Sigmoid colon (tissue), 7 donors: ENCODE results near the gene P2RY13. TPM values are rescaled to one million over a fixed set of nuclear protein-coding genes. Genes with fewer than 3 reads are reported as not detected.

ENCODE experiments used
- DNase-seq: peaks from one replicate; pipeline ENCODE4 v3.0.0-alpha.2; 2019
- H3K27ac ChIP-seq, 4 donors: fragments of 200-600 bp; sonication (generic); one replicate each; pipeline ENCODE4 v1.5.1; 2016 to 2019; ENCODE audit warnings: mild to moderate bottlenecking in 1 of 4
- H3K27me3 ChIP-seq, 3 donors: fragments of 200-600 bp; sonication (generic); one replicate each; pipeline ENCODE4 v1.5.1; 2019; ENCODE audit warnings: mild to moderate bottlenecking in 1 of 3
- H3K36me3 ChIP-seq, 4 donors: fragments of 200-600 bp; sonication (generic); one replicate each; pipeline ENCODE4 v1.5.1; 2016 to 2019
- H3K4me1 ChIP-seq, 4 donors: fragments of 200-600 bp; sonication (generic); one replicate each; pipeline ENCODE4 v1.5.1; 2017 to 2019
- H3K4me3 ChIP-seq, 4 donors: fragments of 200-600 bp; sonication (generic); one replicate each; pipeline ENCODE4 v1.5.1; 2017 to 2019; ENCODE audit warnings: mild to moderate bottlenecking in 2 of 4, moderate library complexity in 1 of 4
- H3K9me3 ChIP-seq, 4 donors: fragments of 200-600 bp in 3 of 4; sonication (generic) in 3 of 4; one replicate each; pipeline versions ENCODE4 v1.5.1 to v1.6.1; 2013 to 2019
- CTCF ChIP-seq, 4 experiments: fragments of 450-650 bp in 3 of 4; fragments of 200-600 bp in 1 of 4; IDR thresholded peaks; one replicate each; pipeline ENCODE4 v1.5.1; 2016 to 2019; ENCODE audit warnings: antibody characterized with exemption in 4 of 4, mild to moderate bottlenecking in 3 of 4, moderate library complexity in 2 of 4
- EP300 ChIP-seq, 4 donors: sonication (generic); formaldehyde crosslinking; IDR thresholded peaks; one replicate each; pipeline ENCODE4 v1.6.1; 2017; ENCODE audit warnings: antibody characterized with exemption in 4 of 4
- POLR2A ChIP-seq, 2 donors: fragments of 450-650 bp; IDR thresholded peaks; one replicate each; pipeline ENCODE4 v1.6.1; 2016; ENCODE audit warnings: antibody characterized with exemption in 2 of 2, mild to moderate bottlenecking in 2 of 2, moderate library complexity in 2 of 2
- POLR2AphosphoS5 ChIP-seq, 4 donors: sonication (generic); formaldehyde crosslinking; IDR thresholded peaks; one replicate each; pipeline ENCODE4 v1.6.1; 2017; ENCODE audit warnings: antibody characterized with exemption in 4 of 4
- WGBS, 2 donors: extraction: QIAGEN DNeasy Blood & Tissue Kit; methylation state at CpG; one replicate each; pipeline ENCODE4 v1.1.7; 2013; 5-methylcytosine and 5-hydroxymethylcytosine counted together
- intact Hi-C: fragments of 100-400 bp; cut with DNase I; formaldehyde crosslinking; loops from one replicate; pipeline ENCODE4 v1.15.1; 2023
- polyA plus RNA-seq, 3 donors: library from polyadenylated mRNA; stranded (reverse); fragments of 200-250 nt; gene quantifications; one replicate each; pipeline ENCODE4 v1.2.3, GENCODE V29; 2013
- total RNA-seq, 4 donors: library from RNA; depleted of rRNA; stranded (reverse); fragments of >200 nt; gene quantifications; one replicate each; pipeline ENCODE4 v1.1.0, GENCODE V29; 2016
- donor health status: healthy with polysubstance abuse.
- donor health status: Bipolar disorder and iron deficiency.
- donor health status: healthy.

Gene P2RY13
- total and polyA plus RNA-seq, 7 donors = 0.28 to 3.9 (median 1.8) TPM

DNA sequence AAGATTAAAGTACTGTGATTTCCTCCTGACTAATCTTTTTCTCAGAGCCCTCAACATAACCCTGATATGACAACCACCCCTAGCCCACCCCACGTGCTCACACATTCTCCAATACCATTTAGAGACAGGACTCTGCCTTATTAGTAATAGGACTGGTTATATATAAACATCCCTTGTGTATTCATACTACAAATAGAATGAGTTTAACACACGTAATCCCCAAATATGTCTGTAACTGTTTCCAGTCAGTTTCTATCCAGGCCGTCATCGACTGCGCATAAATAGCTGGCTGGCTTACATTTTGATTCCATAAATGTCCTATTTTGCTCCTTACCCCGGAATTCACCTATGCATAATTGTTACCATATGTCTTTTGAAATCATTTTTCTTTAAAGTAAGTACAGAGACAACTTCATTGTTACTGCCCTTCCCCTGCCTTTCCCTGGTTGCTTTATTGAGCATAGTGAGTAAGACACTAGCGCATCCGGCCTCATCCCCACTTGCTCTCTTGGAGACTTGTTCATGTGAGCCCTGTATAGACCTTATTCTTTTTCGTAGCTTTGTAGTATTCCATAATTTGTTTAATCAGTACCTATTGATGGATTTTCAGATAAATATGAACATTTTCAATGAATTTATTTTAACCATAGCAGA, 47.6 kb downstream of the P2RY13 start:
- WGBS, 2 donors = 84 to 89% methylated on average over 9 of the region's 9 CpGs
- Histone ChIP-seq H3K4me1 (peaks cover 0 to 40% (median 15%) of the 10 kb centered on the region in 4 donors), H3K27ac (peak overlapping the region in 3 of 4 donors; percentile 37 to 65 (median 40)), H3K9me3 (no peaks in the 10 kb centered on the region), H3K36me3 (no peaks in the 10 kb centered on the region), H3K4me3 (no peak overlapping the region), H3K27me3 (no peaks in the 10 kb centered on the region)
- intact Hi-C loops = loop anchor here (1.0 to 10.0 kb wide), 2 partner anchors 113 to 553 kb away; no protein-coding TSS in a partner anchor
- DNase-seq = no peak
- TF ChIP-seq EP300 (IDR thresholded peaks at IDR 0.05) = peak in 1 of 4 donors; percentile 37
- TF ChIP-seq CTCF (IDR thresholded peaks at IDR 0.05) = no peak
- TF ChIP-seq POLR2A (IDR thresholded peaks at IDR 0.05) = no peak
- TF ChIP-seq POLR2AphosphoS5 (IDR thresholded peaks at IDR 0.05) = no peak

DNA sequence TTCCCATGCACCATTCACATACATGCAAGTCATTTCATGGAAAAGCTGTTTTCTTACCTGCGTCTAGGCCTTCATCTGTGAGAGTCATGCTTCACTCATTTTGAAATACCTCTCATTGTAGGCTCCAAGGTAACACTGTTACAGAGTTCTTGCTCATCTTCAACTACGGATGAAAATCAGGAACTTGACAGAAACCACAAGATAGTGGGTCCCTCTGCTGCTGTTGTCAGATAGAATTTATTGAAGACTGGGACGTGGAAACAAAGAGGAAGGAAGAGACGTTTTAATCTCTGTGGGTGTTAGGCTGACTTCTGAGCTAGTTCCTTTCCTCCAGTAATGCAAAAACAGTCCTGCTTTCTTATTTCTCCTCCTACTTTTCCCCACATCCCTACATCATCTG, 51.1 kb downstream of the P2RY13 start, which contains the start of gene P2RY14:
P2RY14 (minus strand) TSS at position 313 of the 400 bp plus-strand sequence. CDS start 64,226 bp downstream, outside the sequence.
- no peaks in the 10 kb centered on the region for H3K36me3 ChIP-seq
- H3K4me3 ChIP-seq = peak within 1 kb of the TSS; percentile 16 to 33 (median 24)
- intact Hi-C loops = loop anchor here (2.0 kb wide), 1 partner anchor 43 kb away; no protein-coding TSS in a partner anchor
- H3K4me1 ChIP-seq = peaks cover 0 to 30% (median 13%) of the 10 kb centered on the region in 4 donors
- peak within 1 kb of the TSS; percentile 15 to 65 (median 46) for H3K27ac ChIP-seq
- WGBS, 2 donors = 48 to 77% methylated on average over 4 of the region's 4 CpGs
- H3K9me3 ChIP-seq = no peaks in the 10 kb centered on the region
- no peak for DNase-seq
- no peak for TF ChIP-seq EP300 (IDR thresholded peaks at IDR 0.05)
- no peak for TF ChIP-seq CTCF (IDR thresholded peaks at IDR 0.05)
- no peak for TF ChIP-seq POLR2A (IDR thresholded peaks at IDR 0.05)
- TF ChIP-seq POLR2AphosphoS5 (IDR thresholded peaks at IDR 0.05) = no peak
- no peaks in the 10 kb centered on the region for H3K27me3 ChIP-seq

DNA sequence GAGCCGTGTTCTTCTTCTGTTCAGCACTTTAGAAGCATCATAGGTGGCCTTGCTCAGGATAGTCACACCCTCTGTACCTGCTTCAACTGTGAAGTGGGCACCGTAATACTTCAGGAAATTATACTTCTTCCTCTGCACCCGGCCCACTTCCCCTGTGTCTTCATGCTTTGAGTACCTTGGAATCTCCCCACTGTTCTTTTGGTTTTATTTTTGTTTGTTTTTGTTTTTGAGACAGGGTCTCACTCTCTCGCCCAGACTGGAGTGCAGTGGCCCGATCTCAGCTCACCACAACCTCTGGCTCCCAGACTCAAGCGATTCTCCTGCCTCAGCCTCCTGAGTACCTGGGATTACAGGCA, 52.7 kb downstream of the P2RY13 start:
- Histone ChIP-seq H3K9me3 (no peaks in the 10 kb centered on the region), H3K27me3 (no peaks in the 10 kb centered on the region), H3K36me3 (no peaks in the 10 kb centered on the region), H3K4me3 (peak overlapping the region; percentile 16 to 33 (median 22)), H3K4me1 (peaks cover 0 to 23% (median 7%) of the 10 kb centered on the region in 4 donors), H3K27ac (peak overlapping the region in 3 of 4 donors; percentile 13 to 65 (median 14))
- intact Hi-C loops = no loop called here
- TF ChIP-seq POLR2A (IDR thresholded peaks at IDR 0.05) (no peak), EP300 (IDR thresholded peaks at IDR 0.05) (no peak), CTCF (IDR thresholded peaks at IDR 0.05) (no peak), POLR2AphosphoS5 (IDR thresholded peaks at IDR 0.05) (no peak)
- WGBS, 2 donors = 51 to 85% methylated on average over 6 of the region's 6 CpGs
- DNase-seq = no peak

Other genes starting within 250 kb of the P2RY13 start
- gene MED12L, start 243.9 kb downstream of the P2RY13 start, total RNA-seq = under 1 TPM; 0.16 to 0.71 (median 0.48) TPM
- under 1 TPM in 1 of 3 donors, not detected in 2; 0.19 TPM for gene MED12L, start 243.9 kb downstream of the P2RY13 start, polyA plus RNA-seq
- gene GPR171, start 126.3 kb downstream of the P2RY13 start, total RNA-seq = 1 to 10 TPM in 1 of 4 donors, under 1 TPM in 2, not detected in 1; 0.41 to 2.6 (median 0.55) TPM
- 1 to 10 TPM in 1 of 3 donors, under 1 TPM in 1, not detected in 1; 0.46 to 8.9 TPM for gene GPR171, start 126.3 kb downstream of the P2RY13 start, polyA plus RNA-seq
- gene P2RY14, start 51.0 kb downstream of the P2RY13 start, total RNA-seq = 10 to 100 TPM in 2 of 4 donors, 1 to 10 TPM in 2; 6.5 to 26.7 (median 14.9) TPM
- 1 to 10 TPM; 2.5 to 4.2 (median 3.4) TPM for gene P2RY14, start 51.0 kb downstream of the P2RY13 start, polyA plus RNA-seq
- not detected for gene GPR87, start 12.7 kb downstream of the P2RY13 start, total RNA-seq
- under 1 TPM in 1 of 3 donors, not detected in 2; 0.07 TPM for gene GPR87, start 12.7 kb downstream of the P2RY13 start, polyA plus RNA-seq
- gene P2RY12, start 55.2 kb upstream of the P2RY13 start, total RNA-seq = 1 to 10 TPM; 1.7 to 9.3 (median 4.6) TPM
- gene P2RY12, start 55.2 kb upstream of the P2RY13 start, polyA plus RNA-seq = 1 to 10 TPM in 2 of 3 donors, under 1 TPM in 1; 0.60 to 2.1 (median 1.5) TPM
- 1 to 10 TPM in 3 of 4 donors, under 1 TPM in 1; 0.41 to 7.2 (median 1.7) TPM for gene IGSF10, start 131.5 kb upstream of the P2RY13 start, total RNA-seq
- gene IGSF10, start 131.5 kb upstream of the P2RY13 start, polyA plus RNA-seq = under 1 TPM; 0.46 to 0.70 (median 0.60) TPM